IPS DF 4.7 (cell line): ENCODE results near the gene SPEM1.
"Not testable (repeated sequence)": the region's sequence is repeated elsewhere in the genome, so short reads cannot be mapped to it uniquely, and the experiment has no call there.

Experiments used
- DNase-seq: peaks from one replicate; pipeline ENCODE4 v3.0.0-alpha.2; 2013; ENCODE audit warnings: low spot score; ENCODE audit errors: extremely low read depth

Gene SPEM1

GRCh38 chr17:7468804-7469389, 48.8 kb downstream of the SPEM1 start:
- no peak for DNase-seq

GRCh38 chr17:7469843-7470242, 49.7 kb downstream of the SPEM1 start:
- DNase-seq, result not testable (repeated sequence)

DNA sequence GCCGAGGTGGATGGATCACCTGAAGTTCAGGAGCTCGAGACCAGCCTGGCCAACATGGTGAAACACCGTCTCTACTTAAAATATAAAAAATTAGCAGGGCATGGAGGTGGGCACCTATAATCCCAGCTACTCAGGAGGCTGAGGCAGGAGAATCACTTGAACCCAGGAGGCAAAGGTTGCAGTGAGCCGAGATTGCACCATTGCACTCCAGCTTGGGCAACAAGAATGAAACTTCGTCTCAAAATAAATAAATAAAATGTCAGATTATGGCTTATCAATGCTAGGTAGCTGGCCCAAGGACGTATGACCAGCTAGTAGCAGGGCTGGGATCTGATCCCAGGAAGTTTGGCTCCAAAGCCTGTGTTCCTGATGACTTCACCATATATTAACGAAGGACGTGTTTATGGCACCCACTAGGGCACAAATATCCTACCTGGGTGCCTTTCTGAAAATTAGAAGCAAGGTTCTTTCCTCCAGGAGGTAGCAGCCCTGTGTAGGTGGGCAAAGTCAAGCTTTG, 50.4 kb downstream of the SPEM1 start:
- not testable (repeated sequence) for DNase-seq
